IMR-90 (cell line): ENCODE results near the gene CTBP2. TPM values are rescaled to one million over a fixed set of nuclear protein-coding genes. Genes with fewer than 3 reads are reported as not detected.

Experiments
- ATAC-seq: fragments of 200-7000 bp; cut with Tn5 transposase; 2 replicates; pipeline ENCODE4 v1.9.1; 2020; ENCODE audit warnings: low read depth, mild to moderate bottlenecking, moderate library complexity
- BruUV-seq: library from RNA; stranded (reverse); fragments of 400-500 nt; replicated peaks from 2 replicates; lab custom pipeline; 2021; lab: Mats Ljungman, UMichigan
- CTCF ChIA-PET: fragments of 300-600 bp; formaldehyde crosslinking; extraction: SDS; loops from one replicate; lab custom pipeline; 2021; ENCODE audit warnings: antibody characterized with exemption; lab: Yijun Ruan, JAX
- POLR2A ChIA-PET: fragments of 300-600 bp; sonication (Branson Sonifier 250); formaldehyde crosslinking; loops from one replicate; lab custom pipeline; 2022; ENCODE audit warnings: antibody characterized with exemption; ENCODE audit not compliant: unreplicated experiment; lab: Charles Lee
- DNase-seq: peaks from one replicate; pipeline ENCODE4 v3.0.0; 2013
- H2AFZ ChIP-seq: replicated peaks from 2 replicates; pipeline ENCODE3; 2013; ENCODE audit warnings: low read length, mild to moderate bottlenecking; ENCODE audit not compliant: poor library complexity
- H2AK5ac ChIP-seq: 2 replicates; pipeline ENCODE4 v1.6.1; 2013; ENCODE audit warnings: low read depth, low read length, inconsistent platforms
- H2AK9ac ChIP-seq: replicated peaks from 2 replicates; pipeline ENCODE3; 2013; ENCODE audit warnings: mild to moderate bottlenecking, low read depth, low read length, moderate library complexity; ENCODE audit not compliant: poor library complexity
- H2BK120ac ChIP-seq: 2 replicates; pipeline ENCODE4 v1.6.1; 2013; ENCODE audit warnings: low read depth, low read length, inconsistent platforms
- H2BK15ac ChIP-seq: 3 replicates; pipeline ENCODE4 v1.6.1; 2013; ENCODE audit warnings: low read depth, low read length, inconsistent platforms
- H2BK20ac ChIP-seq: 2 replicates; pipeline ENCODE4 v1.6.1; 2013; ENCODE audit warnings: low read depth, mild to moderate bottlenecking, inconsistent platforms, low read length, moderate library complexity
- H2BK5ac ChIP-seq: 2 replicates; pipeline ENCODE4 v1.6.1; 2013; ENCODE audit warnings: mild to moderate bottlenecking, low read depth, low read length, inconsistent platforms; ENCODE audit not compliant: poor library complexity, severe bottlenecking
- H3K14ac ChIP-seq: replicated peaks from 2 replicates; pipeline ENCODE4 v1.6.1; 2013; ENCODE audit warnings: low read depth, low read length, inconsistent platforms
- H3K18ac ChIP-seq: 2 replicates; pipeline ENCODE4 v1.6.1; 2013; ENCODE audit warnings: low read depth, low read length, control low read depth
- H3K23ac ChIP-seq: 2 replicates; pipeline ENCODE4 v1.6.1; 2013; ENCODE audit warnings: low read depth, low read length, inconsistent platforms
- H3K27ac ChIP-seq: 2 replicates; pipeline ENCODE4 v1.5.1; 2013; ENCODE audit warnings: mild to moderate bottlenecking, control low read depth, low read length; ENCODE audit not compliant: insufficient read depth
- H3K27me3 ChIP-seq: 2 replicates; pipeline ENCODE4 v1.6.1; 2013; ENCODE audit warnings: low read length; ENCODE audit not compliant: control insufficient read depth, insufficient read depth
- H3K36me3 ChIP-seq: 2 replicates; pipeline ENCODE4 v1.6.1; 2013; ENCODE audit warnings: low read length, mixed read lengths; ENCODE audit not compliant: control insufficient read depth, insufficient read depth
- H3K4ac ChIP-seq: 2 replicates; pipeline ENCODE4 v1.6.1; 2013; ENCODE audit warnings: low read depth, low read length, inconsistent platforms
- H3K4me1 ChIP-seq: 2 replicates; pipeline ENCODE4 v1.6.1; 2013; ENCODE audit warnings: low read length, mixed read lengths; ENCODE audit not compliant: control insufficient read depth, insufficient read depth
- H3K4me2 ChIP-seq: 2 replicates; pipeline ENCODE4 v1.6.1; 2013; ENCODE audit warnings: low read depth, mild to moderate bottlenecking, control low read depth, low read length, moderate library complexity
- H3K4me3 ChIP-seq: 2 replicates; pipeline ENCODE4 v1.5.1; 2013; ENCODE audit warnings: low read depth, mild to moderate bottlenecking, control low read depth, low read length, moderate library complexity; ENCODE audit not compliant: insufficient read depth
- H3K56ac ChIP-seq: 2 replicates; pipeline ENCODE4 v1.6.1; 2013; ENCODE audit warnings: low read length, inconsistent platforms; ENCODE audit not compliant: insufficient read depth; ENCODE audit errors: extremely low read depth
- H3K79me1 ChIP-seq, 2 experiments: 2 replicates each; pipeline ENCODE4 v1.6.1; 2013; ENCODE audit warnings: low read length in 2 of 2, inconsistent platforms in 1 of 2, low read depth in 1 of 2
- H3K9ac ChIP-seq: 2 replicates; pipeline ENCODE4 v1.6.1; 2013; ENCODE audit warnings: low read depth, low read length, control low read depth
- H3K9me1 ChIP-seq: 2 replicates; pipeline ENCODE4 v1.6.1; 2013; ENCODE audit warnings: low read length, inconsistent platforms; ENCODE audit not compliant: insufficient read depth
- H3K9me3 ChIP-seq: 2 replicates; pipeline ENCODE4 v1.6.1; 2013; ENCODE audit warnings: low read length; ENCODE audit not compliant: control insufficient read depth, insufficient read depth
- H4K20me1 ChIP-seq: 2 replicates; pipeline ENCODE4 v1.6.1; 2013; ENCODE audit warnings: low read length, inconsistent platforms; ENCODE audit not compliant: insufficient read depth
- H4K5ac ChIP-seq: 2 replicates; pipeline ENCODE4 v1.6.1; 2013; ENCODE audit warnings: mild to moderate bottlenecking, low read depth, low read length, control low read depth
- H4K8ac ChIP-seq, 2 experiments: 2 replicates each; pipeline ENCODE4 v1.6.1; 2013; ENCODE audit warnings: low read depth in 2 of 2, low read length in 2 of 2, control low read depth in 1 of 2, inconsistent platforms in 1 of 2
- H4K91ac ChIP-seq: 2 replicates; pipeline ENCODE4 v1.6.1; 2013; ENCODE audit warnings: low read depth, low read length, inconsistent platforms; ENCODE audit not compliant: insufficient read depth
- BHLHE40 ChIP-seq: fragments of 150-350 bp; IDR thresholded peaks from 2 replicates; pipeline ENCODE4 v1.6.1; 2016; ENCODE audit warnings: mild to moderate bottlenecking, low read depth, low read length
- CEBPB ChIP-seq: IDR thresholded peaks from 2 replicates; pipeline ENCODE4 v1.6.1; 2012; ENCODE audit warnings: low read depth, low read length, improper control_type of control experiment
- CHD1 ChIP-seq: IDR thresholded peaks from 2 replicates; pipeline ENCODE4 v1.6.1; 2012; ENCODE audit warnings: low read depth, low read length, improper control_type of control experiment
- FOS ChIP-seq: fragments of 150-350 bp; IDR thresholded peaks from 2 replicates; pipeline ENCODE4 v1.6.1; 2016; ENCODE audit warnings: low read depth, low read length
- MAFK ChIP-seq: IDR thresholded peaks from 2 replicates; pipeline ENCODE4 v1.6.1; 2012; ENCODE audit warnings: low read depth, low read length, improper control_type of control experiment
- MAZ ChIP-seq: IDR thresholded peaks from 2 replicates; pipeline ENCODE4 v1.6.1; 2012; ENCODE audit warnings: low read depth, mild to moderate bottlenecking, low read length, improper control_type of control experiment, moderate library complexity, borderline replicate concordance
- MXI1 ChIP-seq: IDR thresholded peaks from 2 replicates; pipeline ENCODE4 v1.6.1; 2012; ENCODE audit warnings: low read depth, mild to moderate bottlenecking, low read length, moderate library complexity, borderline replicate concordance
- NFE2L2 ChIP-seq: fragments of 150-350 bp; IDR thresholded peaks from 2 replicates; pipeline ENCODE4 v1.6.1; 2016; ENCODE audit warnings: low read depth, mild to moderate bottlenecking, low read length
- POLR2A ChIP-seq: IDR thresholded peaks from 2 replicates; pipeline ENCODE4 v1.6.1; 2012; ENCODE audit warnings: mild to moderate bottlenecking, low read depth, low read length
- RAD21 ChIP-seq: IDR thresholded peaks from 2 replicates; pipeline ENCODE4 v1.6.1; 2012; ENCODE audit warnings: low read length, improper control_type of control experiment
- RFX5 ChIP-seq: IDR thresholded peaks from 2 replicates; pipeline ENCODE4 v1.8.0; 2012; ENCODE audit warnings: low read depth, mild to moderate bottlenecking, low read length, moderate library complexity
- SMC3 ChIP-seq: fragments of 150-350 bp; IDR thresholded peaks from 2 replicates; pipeline ENCODE4 v1.6.1; 2016; ENCODE audit warnings: low read depth, mild to moderate bottlenecking, antibody characterized with exemption, low read length, moderate library complexity
- WGBS, 2 experiments: methylation state at CpG; one replicate each; pipeline versions ENCODE4 v1.1.5 to v1.1.7; 2013; ENCODE audit warnings: missing lambda C conversion rate in 2 of 2; ENCODE audit not compliant: insufficient read length in 1 of 2; ENCODE audit errors: extremely low coverage in 2 of 2; 5-methylcytosine and 5-hydroxymethylcytosine counted together
- dilution Hi-C: fragments of 300-500 bp; cut with HindIII; formaldehyde crosslinking; loops from one replicate; pipeline ENCODE4 v1.14.3; 2018; ENCODE audit warnings: low sequenced_read_pairs; ENCODE audit not compliant: unreplicated experiment
- in situ Hi-C: fragments of 300-500 bp; cut with MboI; formaldehyde crosslinking; loops from 3 replicates; pipeline ENCODE4 v1.14.3; 2019; ENCODE audit warnings: low sequenced_read_pairs, inconsistent platforms, mixed read lengths
- intact Hi-C: fragments of 100-400 bp; cut with micrococcal nuclease; formaldehyde crosslinking; loops from 2 replicates; pipeline ENCODE4 v1.10.0; 2022
- polyA plus RNA-seq, 3 experiments: library from polyadenylated mRNA; depleted of rRNA; stranded (reverse); fragments of >200 nt; gene quantifications; 2 replicates each; pipeline ENCODE4 v1.2.3, GENCODE V29; 2012; ENCODE audit warnings: low replicate concordance in 1 of 3
- total RNA-seq: library from RNA; depleted of rRNA; stranded (reverse); fragments of >200 nt; gene quantifications from 2 replicates; pipeline ENCODE4 v1.2.3, GENCODE V29; 2012
- TF ChIP-seq, protein P1 (sequence below): fragments of 150-350 bp; IDR thresholded peaks from 2 replicates; pipeline ENCODE4 v1.6.1; 2016; ENCODE audit warnings: low read depth, mild to moderate bottlenecking, low read length, moderate library complexity, borderline replicate concordance
- TF ChIP-seq, protein P2 (sequence below): conservative IDR thresholded peaks from 2 replicates; pipeline ENCODE4 v1.5.1; 2012; ENCODE audit warnings: mild to moderate bottlenecking, low read depth, low read length, improper control_type of control experiment

Gene CTBP2
- total and polyA plus RNA-seq, 2 of the 4 experiments (the other 2 are of a cell fraction), result 81.0 to 86.6 TPM

DNA sequence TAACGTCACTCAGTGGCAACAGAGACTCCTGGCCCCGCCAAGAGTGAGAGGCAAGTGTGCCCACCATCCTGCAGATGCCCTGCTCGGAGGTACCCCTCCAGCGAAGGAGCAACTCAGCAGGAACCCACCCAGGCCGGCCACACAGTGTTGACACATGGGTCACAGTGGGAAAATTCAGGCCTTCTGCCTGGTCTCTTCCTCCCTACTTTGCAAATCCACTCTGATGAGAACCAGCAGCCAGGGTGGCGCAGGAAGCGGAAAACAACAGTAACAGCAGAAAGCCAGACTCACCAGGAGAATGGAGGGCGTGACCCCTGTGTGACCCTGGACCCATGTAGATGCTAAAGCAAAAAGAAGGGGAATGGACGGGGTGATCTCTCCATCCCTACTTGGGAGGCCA is 53.8 kb downstream of the CTBP2 start:
- H3K4ac ChIP-seq, result no peak overlapping the region
- H3K36me3 ChIP-seq, result peaks cover 37% of the 10 kb centered on the region
- peaks cover 65 to 99% of the 10 kb centered on the region in 2 experiments for H3K79me1 ChIP-seq
- in situ Hi-C loops (no loop called here), intact Hi-C loops (no loop called here), dilution Hi-C loops (no loop called here)
- no peak overlapping the region for H3K23ac ChIP-seq
- no peak overlapping the region for H3K27ac ChIP-seq
- no peak overlapping the region for H2AK9ac ChIP-seq
- WGBS, 2 experiments, result 96% methylated on average over 4 of the region's 9 CpGs; no CpG with 5 or more reads in 1 of the 2 experiments
- H3K9me1 ChIP-seq, result peaks cover 34% of the 10 kb centered on the region
- BruUV-seq, result no TSS peak
- no peak overlapping the region for H3K9ac ChIP-seq
- CTCF ChIA-PET, result no interaction called here
- no peak overlapping the region for H2AK5ac ChIP-seq
- H3K4me2 ChIP-seq, result no peak overlapping the region
- H3K27me3 ChIP-seq, result no peaks in the 10 kb centered on the region
- no peak overlapping the region for H3K56ac ChIP-seq
- no peak overlapping the region for H4K5ac ChIP-seq
- H2BK5ac ChIP-seq, result no peak overlapping the region
- H3K14ac ChIP-seq, result no peak overlapping the region
- no peak overlapping the region for H4K8ac ChIP-seq
- no peak overlapping the region for H2BK15ac ChIP-seq
- DNase-seq, result no peak
- no peak overlapping the region for H2AFZ ChIP-seq
- TF ChIP-seq BHLHE40, result no peak
- TF ChIP-seq RAD21, result no peak
- no peak for TF ChIP-seq FOS
- TF ChIP-seq SMC3, result no peak
- TF ChIP-seq CEBPB, result no peak
- no peak for TF ChIP-seq CHD1
- no peak for TF ChIP-seq RFX5
- no peak for TF ChIP-seq MAZ
- TF ChIP-seq, protein P1, sequence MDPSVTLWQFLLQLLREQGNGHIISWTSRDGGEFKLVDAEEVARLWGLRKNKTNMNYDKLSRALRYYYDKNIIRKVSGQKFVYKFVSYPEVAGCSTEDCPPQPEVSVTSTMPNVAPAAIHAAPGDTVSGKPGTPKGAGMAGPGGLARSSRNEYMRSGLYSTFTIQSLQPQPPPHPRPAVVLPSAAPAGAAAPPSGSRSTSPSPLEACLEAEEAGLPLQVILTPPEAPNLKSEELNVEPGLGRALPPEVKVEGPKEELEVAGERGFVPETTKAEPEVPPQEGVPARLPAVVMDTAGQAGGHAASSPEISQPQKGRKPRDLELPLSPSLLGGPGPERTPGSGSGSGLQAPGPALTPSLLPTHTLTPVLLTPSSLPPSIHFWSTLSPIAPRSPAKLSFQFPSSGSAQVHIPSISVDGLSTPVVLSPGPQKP, result no peak
- no peak for TF ChIP-seq NFE2L2
- TF ChIP-seq, protein P2, sequence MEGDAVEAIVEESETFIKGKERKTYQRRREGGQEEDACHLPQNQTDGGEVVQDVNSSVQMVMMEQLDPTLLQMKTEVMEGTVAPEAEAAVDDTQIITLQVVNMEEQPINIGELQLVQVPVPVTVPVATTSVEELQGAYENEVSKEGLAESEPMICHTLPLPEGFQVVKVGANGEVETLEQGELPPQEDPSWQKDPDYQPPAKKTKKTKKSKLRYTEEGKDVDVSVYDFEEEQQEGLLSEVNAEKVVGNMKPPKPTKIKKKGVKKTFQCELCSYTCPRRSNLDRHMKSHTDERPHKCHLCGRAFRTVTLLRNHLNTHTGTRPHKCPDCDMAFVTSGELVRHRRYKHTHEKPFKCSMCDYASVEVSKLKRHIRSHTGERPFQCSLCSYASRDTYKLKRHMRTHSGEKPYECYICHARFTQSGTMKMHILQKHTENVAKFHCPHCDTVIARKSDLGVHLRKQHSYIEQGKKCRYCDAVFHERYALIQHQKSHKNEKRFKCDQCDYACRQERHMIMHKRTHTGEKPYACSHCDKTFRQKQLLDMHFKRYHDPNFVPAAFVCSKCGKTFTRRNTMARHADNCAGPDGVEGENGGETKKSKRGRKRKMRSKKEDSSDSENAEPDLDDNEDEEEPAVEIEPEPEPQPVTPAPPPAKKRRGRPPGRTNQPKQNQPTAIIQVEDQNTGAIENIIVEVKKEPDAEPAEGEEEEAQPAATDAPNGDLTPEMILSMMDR, result no peak
- TF ChIP-seq MAFK, result no peak
- TF ChIP-seq MXI1, result no peak
- TF ChIP-seq POLR2A, result no peak
- no peak overlapping the region for H3K18ac ChIP-seq
- peaks cover 86% of the 10 kb centered on the region for H4K20me1 ChIP-seq
- H3K4me1 ChIP-seq, result peaks cover 12% of the 10 kb centered on the region
- H2BK20ac ChIP-seq, result no peak overlapping the region
- POLR2A ChIA-PET, result no interaction called here
- no peak overlapping the region for H3K4me3 ChIP-seq
- peaks cover 3% of the 10 kb centered on the region; the same call in 1 of the 2 replicates for H3K9me3 ChIP-seq
- no peak for ATAC-seq
- H4K91ac ChIP-seq, result no peak overlapping the region
- no peak overlapping the region for H2BK120ac ChIP-seq
